GM12872 (cell line): ENCODE results near the gene BTBD2.

ENCODE experiments used
- CTCF ChIP-seq: IDR thresholded peaks from 3 replicates; pipeline ENCODE4 v1.5.1; 2011; ENCODE audit warnings: low read depth, mild to moderate bottlenecking, low read length, moderate library complexity; ENCODE audit not compliant: insufficient read depth

The BTBD2 gene

GRCh38 chr19:2044709-2045500 is 29.4 kb upstream of the BTBD2 start:
- TF ChIP-seq CTCF: no peak

- no peak for TF ChIP-seq CTCF
Observed at GRCh38 chr19:2043961-2044708, 28.6 kb upstream of the BTBD2 start.

- no peak for TF ChIP-seq CTCF
Observed at GRCh38 chr19:2043251-2043641, 27.7 kb upstream of the BTBD2 start.

- no peak for TF ChIP-seq CTCF
Observed at GRCh38 chr19:2042485-2043250, 27.2 kb upstream of the BTBD2 start.

GRCh38 chr19:2041683-2042484 is 26.4 kb upstream of the BTBD2 start:
- TF ChIP-seq CTCF: no peak

- no peak for TF ChIP-seq CTCF
Observed at GRCh38 chr19:2041433-2041682, 25.8 kb upstream of the BTBD2 start.
